ENCODE measurements around the gene PIAS1. TPM values are rescaled to one million over a fixed set of nuclear protein-coding genes. Genes with fewer than 3 reads are reported as not detected.

The PIAS1 gene
- total RNA-seq, 4 donors from 2014 or later: 61.8 to 106 (median 86.3) TPM

DNA sequence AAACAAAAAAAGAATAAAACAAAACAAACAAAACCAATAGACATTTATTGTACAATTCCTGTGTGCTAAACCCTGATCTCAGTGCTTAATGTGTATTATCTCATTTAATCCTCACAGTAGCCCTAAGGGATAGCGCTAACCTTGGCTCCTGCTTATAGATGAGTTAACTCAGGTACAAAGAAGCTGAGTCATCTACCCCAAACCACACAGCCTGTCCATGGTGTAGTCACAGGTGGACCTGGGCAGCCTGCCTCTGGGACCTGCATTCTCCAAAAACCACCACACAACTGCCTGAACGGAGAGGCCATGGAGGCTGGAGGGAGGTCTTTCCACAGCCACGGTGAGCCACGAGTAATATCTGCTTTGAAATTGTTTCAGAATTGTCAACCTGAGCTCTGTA is 180.9 kb downstream of the PIAS1 start:
- no peaks in the 10 kb centered on the region for H3K9me3 ChIP-seq
- TF ChIP-seq POLR2A (IDR thresholded peaks at IDR 0.05) (no peak), EP300 (IDR thresholded peaks at IDR 0.05) (no peak)
- TF ChIP-seq, protein P1, sequence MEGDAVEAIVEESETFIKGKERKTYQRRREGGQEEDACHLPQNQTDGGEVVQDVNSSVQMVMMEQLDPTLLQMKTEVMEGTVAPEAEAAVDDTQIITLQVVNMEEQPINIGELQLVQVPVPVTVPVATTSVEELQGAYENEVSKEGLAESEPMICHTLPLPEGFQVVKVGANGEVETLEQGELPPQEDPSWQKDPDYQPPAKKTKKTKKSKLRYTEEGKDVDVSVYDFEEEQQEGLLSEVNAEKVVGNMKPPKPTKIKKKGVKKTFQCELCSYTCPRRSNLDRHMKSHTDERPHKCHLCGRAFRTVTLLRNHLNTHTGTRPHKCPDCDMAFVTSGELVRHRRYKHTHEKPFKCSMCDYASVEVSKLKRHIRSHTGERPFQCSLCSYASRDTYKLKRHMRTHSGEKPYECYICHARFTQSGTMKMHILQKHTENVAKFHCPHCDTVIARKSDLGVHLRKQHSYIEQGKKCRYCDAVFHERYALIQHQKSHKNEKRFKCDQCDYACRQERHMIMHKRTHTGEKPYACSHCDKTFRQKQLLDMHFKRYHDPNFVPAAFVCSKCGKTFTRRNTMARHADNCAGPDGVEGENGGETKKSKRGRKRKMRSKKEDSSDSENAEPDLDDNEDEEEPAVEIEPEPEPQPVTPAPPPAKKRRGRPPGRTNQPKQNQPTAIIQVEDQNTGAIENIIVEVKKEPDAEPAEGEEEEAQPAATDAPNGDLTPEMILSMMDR (IDR thresholded peaks at IDR 0.05): no peak
- H3K27me3 ChIP-seq: no peaks in the 10 kb centered on the region
- peaks cover 0 to 3% (median 0%) of the 10 kb centered on the region in 4 donors for H3K4me1 ChIP-seq
- H3K27ac ChIP-seq: no peak overlapping the region
- WGBS, 2 donors: 84 to 91% methylated on average over 4 of the region's 4 CpGs
- DNase-seq (ENCODE audit: low spot score in 2 of 2): no peak
- H3K4me3 ChIP-seq: no peak overlapping the region
- H3K36me3 ChIP-seq: no peaks in the 10 kb centered on the region

DNA sequence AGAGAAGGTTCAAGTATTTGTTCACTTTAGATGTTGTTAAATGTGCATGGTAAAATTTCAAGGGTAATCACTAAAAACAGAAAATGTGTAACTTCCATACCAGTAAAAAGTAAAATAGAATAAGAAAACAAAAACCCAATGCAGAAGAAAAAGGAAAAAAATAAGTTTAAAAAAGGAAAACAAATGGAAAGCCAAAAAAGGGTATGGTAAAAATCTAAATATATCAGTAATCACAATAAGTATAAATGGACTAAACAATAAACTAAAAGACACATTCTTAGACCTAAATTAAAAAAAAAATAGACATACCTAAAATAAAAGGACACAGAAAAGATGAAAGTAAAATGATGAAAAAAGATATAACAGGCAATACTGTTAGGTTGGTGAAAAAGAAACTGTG is 184.9 kb downstream of the PIAS1 start:
- DNase-seq (ENCODE audit: low spot score in 2 of 2): no peak
- Histone ChIP-seq H3K4me3 (no peak overlapping the region), H3K36me3 (no peaks in the 10 kb centered on the region), H3K27ac (no peak overlapping the region), H3K27me3 (no peaks in the 10 kb centered on the region), H3K9me3 (peaks cover 0 to 9% (median 3%) of the 10 kb centered on the region in 4 donors), H3K4me1 (no peaks in the 10 kb centered on the region)
- TF ChIP-seq, protein P1 (IDR thresholded peaks at IDR 0.05): no peak
- no peak for TF ChIP-seq EP300 (IDR thresholded peaks at IDR 0.05)
- TF ChIP-seq POLR2A (IDR thresholded peaks at IDR 0.05): no peak

DNA sequence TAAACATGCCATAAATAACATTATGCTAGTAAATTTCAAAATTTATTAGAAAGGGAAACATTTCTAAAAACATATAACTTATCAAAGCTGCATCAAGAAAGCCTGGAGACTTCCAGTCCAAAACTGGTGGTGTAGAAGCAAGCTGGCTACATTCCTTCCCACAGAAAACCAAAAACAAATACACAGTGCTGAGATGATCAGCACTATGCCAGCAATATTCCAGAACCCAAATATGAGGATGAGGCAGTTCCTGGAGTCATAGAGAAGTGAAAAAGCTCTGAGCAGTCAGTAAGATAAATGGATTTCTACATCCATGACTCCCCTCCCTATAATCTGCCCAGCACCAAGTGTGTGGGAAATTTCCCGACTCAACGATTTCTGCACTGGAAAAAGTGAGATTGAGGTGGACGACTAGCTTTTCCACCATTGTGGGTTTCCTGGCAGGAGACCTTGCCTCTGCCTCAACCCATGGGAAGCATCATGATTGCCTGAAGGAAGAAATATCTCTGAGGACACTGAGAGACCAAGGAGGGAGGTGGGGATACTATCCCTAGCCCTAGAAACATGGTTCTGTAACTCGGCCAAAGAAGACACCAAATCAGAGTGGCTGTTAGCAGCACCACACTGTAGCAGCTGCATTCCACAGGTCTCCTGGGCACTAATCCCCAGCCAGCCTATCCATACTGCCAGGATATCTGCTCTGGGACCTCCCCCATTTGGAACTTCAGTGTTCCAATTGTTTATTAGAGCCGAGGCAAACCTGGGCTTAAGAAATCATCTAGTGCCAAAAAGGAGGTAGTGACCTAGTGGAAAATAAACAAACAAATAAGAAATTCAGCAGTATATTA is 187.2 kb downstream of the PIAS1 start:
- Histone ChIP-seq H3K27ac (no peak overlapping the region), H3K4me1 (no peaks in the 10 kb centered on the region), H3K4me3 (no peak overlapping the region), H3K9me3 (peaks cover 0 to 19% (median 8%) of the 10 kb centered on the region in 4 donors), H3K27me3 (no peaks in the 10 kb centered on the region), H3K36me3 (peaks cover 0 to 6% (median 0%) of the 10 kb centered on the region in 3 donors)
- WGBS, 2 donors: 71 to 74% methylated on average over 5 of the region's 5 CpGs
- TF ChIP-seq, protein P1 (IDR thresholded peaks at IDR 0.05): no peak
- TF ChIP-seq POLR2A (IDR thresholded peaks at IDR 0.05) (no peak), EP300 (IDR thresholded peaks at IDR 0.05) (no peak)
- DNase-seq (ENCODE audit: low spot score in 2 of 2): no peak

Other genes with a start within 250 kb of the PIAS1 start
- 1 to 10 TPM in 1 of 4 donors, under 1 TPM in 3; 0.42 to 1.5 (median 0.82) TPM for gene SKOR1, start 228.8 kb upstream of the PIAS1 start, total RNA-seq
- not detected for gene RNU6-1, start 214.3 kb upstream of the PIAS1 start, total RNA-seq
- 10 to 100 TPM in 3 of 4 donors, 1 to 10 TPM in 1; 7.5 to 27.1 (median 13.6) TPM for gene CALML4, start 151.0 kb downstream of the PIAS1 start, total RNA-seq
- 10 to 100 TPM; 10.0 to 28.8 (median 16.3) TPM for gene CLN6, start 175.4 kb downstream of the PIAS1 start, total RNA-seq
- 10 to 100 TPM; 39.0 to 47.6 (median 39.9) TPM for gene FEM1B, start 223.4 kb downstream of the PIAS1 start, total RNA-seq

Measured in tibial nerve (tissue), 4 donors.